ENCODE data around the gene DNASE1L1.

DNA sequence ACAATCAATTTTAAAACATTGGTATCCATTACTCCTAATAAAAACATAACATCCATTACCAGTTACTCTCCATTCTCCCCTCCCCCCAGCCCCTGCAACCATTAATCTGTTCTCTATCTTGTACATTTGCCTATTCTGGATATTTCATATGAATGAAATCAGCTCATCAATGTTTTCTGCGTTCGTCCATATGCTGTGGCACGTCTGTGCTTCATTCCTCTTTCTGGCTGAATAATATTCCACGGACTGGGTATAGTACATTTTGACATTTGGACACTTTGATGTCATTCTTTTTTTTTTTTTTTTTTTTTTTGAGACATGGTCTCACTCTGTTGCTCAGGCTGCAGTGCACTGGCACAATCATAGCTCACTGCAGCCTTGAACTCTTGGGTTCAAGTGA lies 5.2 kb downstream of the DNASE1L1 start:
- TF ChIP-seq CREB1 (IDR thresholded peaks at IDR 0.05; ENCODE audit: low read depth) = no peak
- TF ChIP-seq REST (IDR thresholded peaks at IDR 0.05; ENCODE audit: low read depth) = no peak
- no peak for TF ChIP-seq RAD21 (IDR thresholded peaks at IDR 0.05; ENCODE audit: low read depth)
- TF ChIP-seq MAX (IDR thresholded peaks at IDR 0.05) = no peak
- no peak for TF ChIP-seq EP300 (IDR thresholded peaks at IDR 0.05; ENCODE audit: borderline replicate concordance)

All from Ishikawa (cell line).